ENCODE results near the gene IRF2.

Gene IRF2

GRCh38 chr4:184473499-184474262 lies 669 bp downstream of the IRF2 start:
- DNase-seq, result peak; percentile 75
- Histone ChIP-seq H3K27me3 (replicated peaks; ENCODE audit: insufficient read depth, low read length) (no peaks in the 10 kb centered on the region), H3K27ac (ENCODE audit: low read length) (peak overlapping the region; percentile 96)

GRCh38 chr4:184472614-184473498 lies 1.5 kb downstream of the IRF2 start:
- H2AFZ ChIP-seq (ENCODE audit: low read length), result peak overlapping the region; percentile 6; the same call in 1 of the 2 replicates
- H3F3A ChIP-seq (ENCODE audit: insufficient read depth, low read length), result peaks cover 44% of the 10 kb centered on the region
- no peak for TF ChIP-seq CTCF (IDR thresholded peaks at IDR 0.05; ENCODE audit: low read length)
- TF ChIP-seq EZH2 (optimal IDR thresholded peaks at IDR 0.05; ENCODE audit: low read depth, low read length), result no peak
- no peak for TF ChIP-seq EZH2phosphoT487 (IDR thresholded peaks at IDR 0.05; ENCODE audit: low read length)
- H3K9me2 ChIP-seq (replicated peaks; ENCODE audit: insufficient read depth, low read length), result no peaks in the 10 kb centered on the region
- peak; percentile 59 for DNase-seq
- H3K4me1 ChIP-seq (ENCODE audit: low read length), result peaks cover 21% of the 10 kb centered on the region
- H3K9ac ChIP-seq (ENCODE audit: low read length), result peak overlapping the region; percentile 97
- no peaks in the 10 kb centered on the region for H4K20me1 ChIP-seq (ENCODE audit: insufficient read depth, low read length)
- no peaks in the 10 kb centered on the region for H3K27me3 ChIP-seq (replicated peaks; ENCODE audit: insufficient read depth, low read length)
- H3K4me3 ChIP-seq (ENCODE audit: low read length), result peak overlapping the region; percentile 78
- no peaks in the 10 kb centered on the region for H3K9me3 ChIP-seq (replicated peaks; ENCODE audit: insufficient read depth, low read length)
- H3K36me3 ChIP-seq (replicated peaks; ENCODE audit: insufficient read depth, low read length), result no peaks in the 10 kb centered on the region
- peak overlapping the region; percentile 96 for H3K27ac ChIP-seq (ENCODE audit: low read length)
- peak overlapping the region; percentile 78 for H3K4me2 ChIP-seq (ENCODE audit: low read depth, low read length)
- H3K79me2 ChIP-seq (ENCODE audit: low read length), result peaks cover 78% of the 10 kb centered on the region

More at GRCh38 chr4:184473499-184474262, 669 bp downstream of the IRF2 start:
- H3K4me3 ChIP-seq (ENCODE audit: low read length), result peak overlapping the region; percentile 95
- H3K9ac ChIP-seq (ENCODE audit: low read length), result peak overlapping the region; percentile 96
- H4K20me1 ChIP-seq (ENCODE audit: insufficient read depth, low read length), result no peaks in the 10 kb centered on the region
- TF ChIP-seq EZH2phosphoT487 (IDR thresholded peaks at IDR 0.05; ENCODE audit: low read length) (no peak), EZH2 (optimal IDR thresholded peaks at IDR 0.05; ENCODE audit: low read depth, low read length) (no peak), CTCF (IDR thresholded peaks at IDR 0.05; ENCODE audit: low read length) (no peak)
- H3F3A ChIP-seq (ENCODE audit: insufficient read depth, low read length), result peaks cover 44% of the 10 kb centered on the region
- peaks cover 70% of the 10 kb centered on the region for H3K79me2 ChIP-seq (ENCODE audit: low read length)
- H3K4me1 ChIP-seq (ENCODE audit: low read length), result peaks cover 21% of the 10 kb centered on the region
- no peaks in the 10 kb centered on the region for H3K9me2 ChIP-seq (replicated peaks; ENCODE audit: insufficient read depth, low read length)
- H3K36me3 ChIP-seq (replicated peaks; ENCODE audit: insufficient read depth, low read length), result no peaks in the 10 kb centered on the region
- peak overlapping the region; percentile 61 for H3K4me2 ChIP-seq (ENCODE audit: low read depth, low read length)
- H2AFZ ChIP-seq (ENCODE audit: low read length), result no peak overlapping the region
- no peaks in the 10 kb centered on the region for H3K9me3 ChIP-seq (replicated peaks; ENCODE audit: insufficient read depth, low read length)

- Histone ChIP-seq H4K20me1 (ENCODE audit: insufficient read depth, low read length) (no peaks in the 10 kb centered on the region), H3K9me3 (replicated peaks; ENCODE audit: insufficient read depth, low read length) (no peaks in the 10 kb centered on the region), H3K4me3 (ENCODE audit: low read length) (peak overlapping the region; percentile 78), H3K4me2 (ENCODE audit: low read depth, low read length) (peak overlapping the region; percentile 78), H3K9me2 (replicated peaks; ENCODE audit: insufficient read depth, low read length) (no peaks in the 10 kb centered on the region), H3K36me3 (replicated peaks; ENCODE audit: insufficient read depth, low read length) (no peaks in the 10 kb centered on the region), H3F3A (ENCODE audit: insufficient read depth, low read length) (peaks cover 41% of the 10 kb centered on the region), H3K27ac (ENCODE audit: low read length) (peak overlapping the region; percentile 93), H3K9ac (ENCODE audit: low read length) (peak overlapping the region; percentile 97), H3K79me2 (ENCODE audit: low read length) (peaks cover 86% of the 10 kb centered on the region), H3K27me3 (replicated peaks; ENCODE audit: insufficient read depth, low read length) (no peaks in the 10 kb centered on the region), H2AFZ (ENCODE audit: low read length) (peak overlapping the region; percentile 6; the same call in 1 of the 2 replicates), H3K4me1 (ENCODE audit: low read length) (peaks cover 26% of the 10 kb centered on the region)
- no peak for TF ChIP-seq EZH2phosphoT487 (IDR thresholded peaks at IDR 0.05; ENCODE audit: low read length)
- TF ChIP-seq CTCF (IDR thresholded peaks at IDR 0.05; ENCODE audit: low read length), result peak; percentile 16; the same call in 1 of the 2 replicates
- DNase-seq, result peak; percentile 69
Observed at GRCh38 chr4:184471881-184472613, 2.3 kb downstream of the IRF2 start.
